ENCODE results near the gene PLXNA4. TPM values are rescaled to one million over a fixed set of nuclear protein-coding genes. Genes with fewer than 3 reads are reported as not detected.

The PLXNA4 gene
- total and polyA plus RNA-seq, 4 donors = 0.04 to 1.1 (median 0.41) TPM

DNA sequence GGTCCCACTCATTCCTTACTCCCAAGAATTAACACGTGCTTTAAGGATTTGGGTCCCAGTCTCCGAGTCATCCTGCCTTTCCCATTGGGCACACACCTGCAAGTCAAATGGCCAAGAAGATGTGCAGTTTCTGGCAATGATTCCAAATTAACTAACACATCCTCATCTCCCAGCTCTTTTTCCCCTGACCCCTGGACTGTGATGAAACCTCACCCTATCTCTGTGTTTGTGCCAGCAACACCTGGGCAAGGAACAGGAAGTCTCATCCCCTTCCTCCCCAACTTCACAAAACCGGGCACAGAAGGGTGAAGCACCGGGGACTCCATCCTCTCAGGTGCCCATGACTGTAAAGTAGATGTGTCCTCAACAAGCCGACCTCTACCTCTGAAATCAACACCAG, 54.8 kb downstream of the PLXNA4 start:
- H3K9ac ChIP-seq (ENCODE audit: low read depth in 1 of 2, low read length in 2 of 2) = no peak overlapping the region
- H3K9me3 ChIP-seq (ENCODE audit: control insufficient read depth in 4 of 4, low read length in 3 of 4) = no peaks in the 10 kb centered on the region
- no peak overlapping the region for H3K4me3 ChIP-seq (ENCODE audit: low read depth in 1 of 3, low read length in 3 of 3)
- TF ChIP-seq GABPA (IDR thresholded peaks at IDR 0.05 in 1 of 2, conservative IDR thresholded peaks at IDR 0.05 in 1 of 2) (no peak), RAD21 (IDR thresholded peaks at IDR 0.05) (no peak), FOXA1 (IDR thresholded peaks at IDR 0.05) (no peak), YY1 (IDR thresholded peaks at IDR 0.05) (no peak), HNF4G (IDR thresholded peaks at IDR 0.05) (no peak), HNF4A (conservative IDR thresholded peaks at IDR 0.05) (peak; percentile 19 to 52), RXRA (IDR thresholded peaks at IDR 0.05) (peak in 1 of 2 donors; percentile 10)
- TF ChIP-seq, protein P1, sequence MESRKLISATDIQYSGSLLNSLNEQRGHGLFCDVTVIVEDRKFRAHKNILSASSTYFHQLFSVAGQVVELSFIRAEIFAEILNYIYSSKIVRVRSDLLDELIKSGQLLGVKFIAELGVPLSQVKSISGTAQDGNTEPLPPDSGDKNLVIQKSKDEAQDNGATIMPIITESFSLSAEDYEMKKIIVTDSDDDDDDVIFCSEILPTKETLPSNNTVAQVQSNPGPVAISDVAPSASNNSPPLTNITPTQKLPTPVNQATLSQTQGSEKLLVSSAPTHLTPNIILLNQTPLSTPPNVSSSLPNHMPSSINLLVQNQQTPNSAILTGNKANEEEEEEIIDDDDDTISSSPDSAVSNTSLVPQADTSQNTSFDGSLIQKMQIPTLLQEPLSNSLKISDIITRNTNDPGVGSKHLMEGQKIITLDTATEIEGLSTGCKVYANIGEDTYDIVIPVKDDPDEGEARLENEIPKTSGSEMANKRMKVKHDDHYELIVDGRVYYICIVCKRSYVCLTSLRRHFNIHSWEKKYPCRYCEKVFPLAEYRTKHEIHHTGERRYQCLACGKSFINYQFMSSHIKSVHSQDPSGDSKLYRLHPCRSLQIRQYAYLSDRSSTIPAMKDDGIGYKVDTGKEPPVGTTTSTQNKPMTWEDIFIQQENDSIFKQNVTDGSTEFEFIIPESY (IDR thresholded peaks at IDR 0.05) = no peak
- peaks cover 0 to 6% (median 4%) of the 10 kb centered on the region in 4 donors for H3K4me1 ChIP-seq (ENCODE audit: control insufficient read depth in 4 of 4, insufficient read depth in 4 of 4, low read length in 3 of 4)
- no peak for DNase-seq (ENCODE audit: low spot score)
- no peaks in the 10 kb centered on the region for H3K36me3 ChIP-seq (ENCODE audit: control insufficient read depth in 4 of 4, insufficient read depth in 3 of 4, low read depth in 1 of 4, low read length in 3 of 4)
- H3K27ac ChIP-seq (ENCODE audit: low read depth in 1 of 2, low read length in 2 of 2) = no peak overlapping the region
- WGBS = 74% methylated on average over 5 of the region's 5 CpGs
- H3K27me3 ChIP-seq (ENCODE audit: control insufficient read depth in 4 of 4, insufficient read depth in 4 of 4, low read length in 3 of 4) = no peaks in the 10 kb centered on the region

DNA sequence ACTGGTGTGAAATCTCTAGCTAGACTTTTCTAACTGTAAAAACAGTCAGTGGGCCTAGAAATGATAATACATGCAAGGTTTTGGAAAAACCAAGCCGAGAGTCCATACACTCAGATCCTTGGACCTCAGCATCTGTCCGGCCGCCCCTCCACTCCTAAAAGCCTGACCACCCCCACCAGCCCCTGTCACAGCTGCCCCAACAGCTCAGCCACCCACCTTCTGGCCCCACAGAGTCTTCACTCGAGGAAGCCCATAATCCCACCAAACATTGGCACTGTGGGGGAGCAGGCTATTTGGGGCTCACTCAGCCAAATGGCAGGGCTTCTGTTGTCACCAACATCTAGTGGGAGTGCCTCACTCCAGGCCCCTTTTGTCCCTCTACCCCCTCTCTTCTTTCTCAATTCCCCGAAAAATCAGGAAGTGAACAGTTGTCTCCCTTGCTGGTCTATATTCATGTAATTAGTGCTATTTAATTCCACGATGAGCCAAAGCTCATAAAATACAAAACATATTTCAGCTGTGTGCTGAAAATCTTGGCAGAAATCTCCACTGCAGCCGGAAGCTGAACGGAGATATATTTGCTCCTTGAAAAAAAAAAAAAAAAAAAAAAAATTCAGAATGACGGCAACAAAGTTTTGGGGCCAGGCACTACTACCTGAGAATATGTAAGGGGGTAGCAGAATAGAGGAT, 55.5 kb downstream of the PLXNA4 start:
- H3K4me3 ChIP-seq (ENCODE audit: low read depth in 1 of 3, low read length in 3 of 3) = no peak overlapping the region
- no peaks in the 10 kb centered on the region for H3K36me3 ChIP-seq (ENCODE audit: control insufficient read depth in 4 of 4, insufficient read depth in 3 of 4, low read depth in 1 of 4, low read length in 3 of 4)
- no peaks in the 10 kb centered on the region for H3K9me3 ChIP-seq (ENCODE audit: control insufficient read depth in 4 of 4, low read length in 3 of 4)
- H3K9ac ChIP-seq (ENCODE audit: low read depth in 1 of 2, low read length in 2 of 2) = no peak overlapping the region
- H3K27ac ChIP-seq (ENCODE audit: low read depth in 1 of 2, low read length in 2 of 2) = no peak overlapping the region
- no peak for DNase-seq (ENCODE audit: low spot score)
- peaks cover 0 to 6% (median 4%) of the 10 kb centered on the region in 4 donors for H3K4me1 ChIP-seq (ENCODE audit: control insufficient read depth in 4 of 4, insufficient read depth in 4 of 4, low read length in 3 of 4)
- no peaks in the 10 kb centered on the region for H3K27me3 ChIP-seq (ENCODE audit: control insufficient read depth in 4 of 4, insufficient read depth in 4 of 4, low read length in 3 of 4)
- TF ChIP-seq NR2F2 (IDR thresholded peaks at IDR 0.05) (no peak), TAF1 (conservative IDR thresholded peaks at IDR 0.05) (no peak), JUND (IDR thresholded peaks at IDR 0.05) (no peak), FOXA2 (IDR thresholded peaks at IDR 0.05) (no peak), HNF4G (IDR thresholded peaks at IDR 0.05) (no peak), EGR1 (IDR thresholded peaks at IDR 0.05; ENCODE audit: low read depth in 2 of 2) (no peak), GABPA (IDR thresholded peaks at IDR 0.05 in 1 of 2, conservative IDR thresholded peaks at IDR 0.05 in 1 of 2) (no peak)
- TF ChIP-seq, protein P2, sequence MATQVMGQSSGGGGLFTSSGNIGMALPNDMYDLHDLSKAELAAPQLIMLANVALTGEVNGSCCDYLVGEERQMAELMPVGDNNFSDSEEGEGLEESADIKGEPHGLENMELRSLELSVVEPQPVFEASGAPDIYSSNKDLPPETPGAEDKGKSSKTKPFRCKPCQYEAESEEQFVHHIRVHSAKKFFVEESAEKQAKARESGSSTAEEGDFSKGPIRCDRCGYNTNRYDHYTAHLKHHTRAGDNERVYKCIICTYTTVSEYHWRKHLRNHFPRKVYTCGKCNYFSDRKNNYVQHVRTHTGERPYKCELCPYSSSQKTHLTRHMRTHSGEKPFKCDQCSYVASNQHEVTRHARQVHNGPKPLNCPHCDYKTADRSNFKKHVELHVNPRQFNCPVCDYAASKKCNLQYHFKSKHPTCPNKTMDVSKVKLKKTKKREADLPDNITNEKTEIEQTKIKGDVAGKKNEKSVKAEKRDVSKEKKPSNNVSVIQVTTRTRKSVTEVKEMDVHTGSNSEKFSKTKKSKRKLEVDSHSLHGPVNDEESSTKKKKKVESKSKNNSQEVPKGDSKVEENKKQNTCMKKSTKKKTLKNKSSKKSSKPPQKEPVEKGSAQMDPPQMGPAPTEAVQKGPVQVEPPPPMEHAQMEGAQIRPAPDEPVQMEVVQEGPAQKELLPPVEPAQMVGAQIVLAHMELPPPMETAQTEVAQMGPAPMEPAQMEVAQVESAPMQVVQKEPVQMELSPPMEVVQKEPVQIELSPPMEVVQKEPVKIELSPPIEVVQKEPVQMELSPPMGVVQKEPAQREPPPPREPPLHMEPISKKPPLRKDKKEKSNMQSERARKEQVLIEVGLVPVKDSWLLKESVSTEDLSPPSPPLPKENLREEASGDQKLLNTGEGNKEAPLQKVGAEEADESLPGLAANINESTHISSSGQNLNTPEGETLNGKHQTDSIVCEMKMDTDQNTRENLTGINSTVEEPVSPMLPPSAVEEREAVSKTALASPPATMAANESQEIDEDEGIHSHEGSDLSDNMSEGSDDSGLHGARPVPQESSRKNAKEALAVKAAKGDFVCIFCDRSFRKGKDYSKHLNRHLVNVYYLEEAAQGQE (IDR thresholded peaks at IDR 0.05) = no peak
- TF ChIP-seq, protein P1 (IDR thresholded peaks at IDR 0.05) = no peak
- TF ChIP-seq, protein P3, sequence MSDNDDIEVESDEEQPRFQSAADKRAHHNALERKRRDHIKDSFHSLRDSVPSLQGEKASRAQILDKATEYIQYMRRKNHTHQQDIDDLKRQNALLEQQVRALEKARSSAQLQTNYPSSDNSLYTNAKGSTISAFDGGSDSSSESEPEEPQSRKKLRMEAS (IDR thresholded peaks at IDR 0.05) = no peak
- WGBS = 84% methylated on average over 9 of the region's 9 CpGs
